ENCODE results near the gene ELN.

DNA sequence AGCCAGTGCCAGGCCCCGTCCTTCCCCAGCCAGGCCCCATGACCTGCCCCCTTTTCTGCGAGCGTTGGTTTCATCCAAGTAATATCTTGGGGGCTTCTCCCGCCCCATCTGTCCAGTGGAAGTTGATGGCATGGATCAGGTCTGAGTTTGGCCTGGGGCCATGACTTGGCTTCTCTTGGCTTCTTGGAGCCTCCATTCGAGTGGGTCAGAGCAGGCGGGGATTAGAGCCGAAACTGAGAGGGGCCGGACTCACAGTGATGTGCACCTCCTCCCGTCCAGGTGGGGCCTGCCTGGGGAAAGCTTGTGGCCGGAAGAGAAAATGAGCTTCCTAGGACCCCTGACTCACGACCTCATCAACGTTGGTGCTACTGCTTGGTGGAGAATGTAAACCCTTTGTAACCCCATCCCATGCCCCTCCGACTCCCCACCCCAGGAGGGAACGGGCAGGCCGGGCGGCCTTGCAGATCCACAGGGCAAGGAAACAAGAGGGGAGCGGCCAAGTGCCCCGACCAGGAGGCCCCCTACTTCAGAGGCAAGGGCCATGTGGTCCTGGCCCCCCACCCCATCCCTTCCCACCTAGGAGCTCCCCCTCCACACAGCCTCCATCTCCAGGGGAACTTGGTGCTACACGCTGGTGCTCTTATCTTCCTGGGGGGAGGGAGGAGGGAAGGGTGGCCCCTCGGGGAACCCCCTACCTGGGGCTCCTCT is 40.6 kb downstream of the ELN start:
- TF ChIP-seq POLR2A (IDR thresholded peaks at IDR 0.05; ENCODE audit: extremely low read depth, insufficient read length) (no peak), CTCF (IDR thresholded peaks at IDR 0.05; ENCODE audit: low read depth, low read length) (no peak)
